HepG2 (cell line): Measurements from ENCODE around the gene PRKAR1A. TPM values are rescaled to one million over a fixed set of nuclear protein-coding genes. Genes with fewer than 3 reads are reported as not detected.

Experiments used
- FOSL1 ChIP-seq: sonication (generic); formaldehyde crosslinking; IDR thresholded peaks from 2 replicates; pipeline ENCODE4 v1.9.0; 2021; ENCODE audit warnings: missing genetic modification reagents, borderline replicate concordance
- GATA4 ChIP-seq: sonication (generic); IDR thresholded peaks from 2 replicates; pipeline ENCODE4 v1.6.1; 2016; ENCODE audit warnings: antibody characterized with exemption, low read depth, borderline replicate concordance
- GRHL1 ChIP-seq: sonication (generic); formaldehyde crosslinking; conservative IDR thresholded peaks from 2 replicates; pipeline ENCODE4 v1.8.0; 2022; ENCODE audit warnings: missing genetic modification reagents
- KMT2A ChIP-seq: sonication (generic); formaldehyde crosslinking; IDR thresholded peaks from 2 replicates; pipeline ENCODE4 v1.4.0; 2020; ENCODE audit warnings: missing genetic modification reagents
- MAFG ChIP-seq: sonication (generic); formaldehyde crosslinking; IDR thresholded peaks from 2 replicates; pipeline ENCODE4 v1.5.1; 2020; ENCODE audit warnings: mild to moderate bottlenecking, missing genetic modification reagents
- MEIS1 ChIP-seq: sonication (generic); formaldehyde crosslinking; IDR thresholded peaks from 2 replicates; pipeline ENCODE4 v1.9.0; 2021; ENCODE audit warnings: mild to moderate bottlenecking, missing genetic modification reagents, moderate library complexity, borderline replicate concordance
- NONO ChIP-seq, 2 experiments: fragments of 450-650 bp in 1 of 2; sonication (generic) in 1 of 2; formaldehyde crosslinking in 1 of 2; IDR thresholded peaks in 1 of 2; conservative IDR thresholded peaks in 1 of 2; 2 replicates each; pipeline versions ENCODE4 v1.6.1 to v1.8.0; 2017 to 2022; ENCODE audit warnings: mild to moderate bottlenecking in 1 of 2, missing genetic modification reagents in 1 of 2, moderate library complexity in 1 of 2
- PRDM4 ChIP-seq: sonication (generic); formaldehyde crosslinking; IDR thresholded peaks from 2 replicates; pipeline ENCODE4 v1.9.0; 2021; ENCODE audit warnings: missing genetic modification reagents, borderline replicate concordance
- REST ChIP-seq, 2 experiments: IDR thresholded peaks; 2 replicates each; pipeline ENCODE4 v1.6.1; 2011 to 2012; ENCODE audit warnings: low read length in 2 of 2, borderline replicate concordance in 1 of 2, low read depth in 1 of 2, mild to moderate bottlenecking in 1 of 2, moderate library complexity in 1 of 2
- RNF219 ChIP-seq: sonication (generic); formaldehyde crosslinking; IDR thresholded peaks from 2 replicates; pipeline ENCODE4 v1.5.0; 2020; ENCODE audit warnings: mild to moderate bottlenecking, missing genetic modification reagents
- SMC3 ChIP-seq: IDR thresholded peaks from 2 replicates; pipeline ENCODE4 v1.6.1; 2011; ENCODE audit warnings: low read length, improper control_type of control experiment
- SP2 ChIP-seq: sonication (generic); formaldehyde crosslinking; IDR thresholded peaks from 2 replicates; pipeline ENCODE4 v1.5.1; 2020; ENCODE audit warnings: mild to moderate bottlenecking, missing genetic modification reagents
- SP5 ChIP-seq: IDR thresholded peaks from 2 replicates; pipeline ENCODE4 v1.6.1; 2016; ENCODE audit warnings: low read depth, borderline replicate concordance
- THAP11 ChIP-seq: IDR thresholded peaks from 2 replicates; pipeline ENCODE4 v1.6.1; 2016; ENCODE audit warnings: missing biosample characterization, missing genetic modification reagents
- XRCC5 ChIP-seq: fragments of 200-400 bp; formaldehyde crosslinking; optimal IDR thresholded peaks from 2 replicates; pipeline ENCODE3; 2017; ENCODE audit warnings: mild to moderate bottlenecking, low read length
- ZKSCAN8 ChIP-seq: IDR thresholded peaks from 2 replicates; pipeline ENCODE4 v1.6.1; 2016; ENCODE audit warnings: borderline replicate concordance, missing genetic modification reagents, missing compliant biosample characterization
- ZNF652 ChIP-seq: IDR thresholded peaks from 2 replicates; pipeline ENCODE4 v1.6.1; 2016; ENCODE audit warnings: low read depth, borderline replicate concordance
- ZNF672 ChIP-seq: sonication (generic); formaldehyde crosslinking; IDR thresholded peaks from 2 replicates; pipeline ENCODE4 v1.8.1; 2022; ENCODE audit warnings: missing genetic modification reagents
- polyA plus RNA-seq, 8 experiments: library from polyadenylated mRNA; depleted of rRNA in 3 of 8; stranded (reverse) in 7 of 8; unstranded in 1 of 8; fragments of >200 nt; fragmentation: Illumina TruSeq in 4 of 8; extraction: Trizol in 4 of 8; gene quantifications; 2 replicates each; pipeline versions ENCODE4 v1.2.1 to v1.2.3, GENCODE V29; 2011 to 2016; ENCODE audit warnings: low read depth in 4 of 8, missing spikeins in 1 of 8, mixed read lengths in 1 of 8; ENCODE audit not compliant: insufficient read depth in 1 of 8
- total RNA-seq, 5 experiments: library from RNA; depleted of rRNA; stranded (reverse); fragments of >200 nt; fragmentation: Illumina TruSeq; extraction: Trizol; gene quantifications; 2 replicates each; pipeline ENCODE4 v1.2.3, GENCODE V29; 2016; ENCODE audit warnings: low read depth in 1 of 5

The PRKAR1A gene
- total and polyA plus RNA-seq, 2 of the 13 experiments (the other 11 are each of a cell fraction or from before 2014, with no cell fraction given), result 265 to 266 TPM

GRCh38 chr17:68482576-68483041 is 29.6 kb upstream of the PRKAR1A start (continued):
- TF ChIP-seq GRHL1 (CRISPR knock-in tag) (no peak), ZKSCAN8 (CRISPR knock-in tag) (peak; percentile 63; the same call in 1 of the 2 replicates), SP2 (CRISPR knock-in tag) (no peak), MAFG (CRISPR knock-in tag) (no peak), GATA4 (peak; percentile 98), ZNF672 (CRISPR knock-in tag) (no peak), KMT2A (no peak), FOSL1 (CRISPR knock-in tag) (no peak; the same call in 1 of the 2 replicates), SMC3 (no peak), PRDM4 (CRISPR knock-in tag) (no peak), ZNF652 (CRISPR knock-in tag) (no peak), MEIS1 (CRISPR knock-in tag) (no peak), NONO (IDR thresholded peaks at IDR 0.05) (no peak), NONO (CRISPR knock-in tag; conservative IDR thresholded peaks at IDR 0.05) (0 out of 2 replicates have a peak, but pooled peaks have one; percentile 46), RNF219 (CRISPR knock-in tag) (no peak), SP5 (CRISPR knock-in tag) (peak; percentile 87), REST (IDR thresholded peaks at IDR 0.05; ENCODE audit: borderline replicate concordance in 1 of 2, low read depth in 1 of 2, low read length in 2 of 2) (peak in 1 of 2 experiments; percentile 45; a peak in 1 of 4 replicates), THAP11 (CRISPR knock-in tag) (0 out of 2 replicates have a peak, but pooled peaks have one; percentile 8), XRCC5 (no peak)
